GM12878 (cell line): ENCODE results near the gene SCN5A. TPM values are rescaled to one million over a fixed set of nuclear protein-coding genes. Genes with fewer than 3 reads are reported as not detected.

Source experiments
- ATAC-seq: fragments of 200-7000 bp; cut with Tn5 transposase; 3 replicates; pipeline ENCODE4 v1.9.1; 2020; ENCODE audit warnings: mild to moderate bottlenecking, moderate library complexity
- BruUV-seq: library from RNA; stranded (reverse); fragments of 400-500 nt; replicated peaks from 2 replicates; lab custom pipeline; 2021; lab: Mats Ljungman, UMichigan
- CTCF ChIA-PET: fragments of 300-600 bp; sonication (Branson Sonifier 250); formaldehyde crosslinking; extraction: SDS; loops from one replicate; lab custom pipeline; 2021; ENCODE audit warnings: inconsistent platforms; lab: Yijun Ruan, JAX
- POLR2A ChIA-PET: fragments of 350-600 bp; formaldehyde crosslinking; extraction: SDS; loops from one replicate; lab custom pipeline; 2021; ENCODE audit warnings: inconsistent platforms; lab: Charles Lee
- RAD21 ChIA-PET: fragments of 300-600 bp; sonication (Branson Sonifier 250); formaldehyde crosslinking; loops from one replicate; lab custom pipeline; 2023; ENCODE audit warnings: antibody characterized with exemption; ENCODE audit not compliant: unreplicated experiment; lab: Charles Lee
- SMC1A ChIA-PET: fragments of 300-600 bp; sonication (Branson Sonifier 250); formaldehyde crosslinking; loops from one replicate; lab custom pipeline; 2023; ENCODE audit not compliant: unreplicated experiment, uncharacterized antibody; lab: Charles Lee
- DNase-seq: peaks from one replicate; pipeline ENCODE4 v3.0.0-alpha.2; 2011; ENCODE audit warnings: low read depth, low spot score
- FAIRE-seq: peaks from 3 replicates; lab custom pipeline; 2011; peaks lifted over from hg19 to GRCh38; lab: Jason Lieb, UNC
- H2AFZ ChIP-seq: 2 replicates; pipeline ENCODE4 v1.6.0; 2011; ENCODE audit warnings: low read depth, low read length, control low read depth; ENCODE audit not compliant: control insufficient read depth
- H3K27ac ChIP-seq: 2 replicates; pipeline ENCODE4 v1.5.1; 2011; ENCODE audit warnings: control low read depth; ENCODE audit not compliant: control insufficient read depth, insufficient read depth
- H3K27me3 ChIP-seq, 2 experiments: replicated peaks in 1 of 2; 2 replicates each; pipeline versions ENCODE4 v1.6.0 to v1.6.1; 2011; ENCODE audit warnings: low read length in 1 of 2; ENCODE audit not compliant: control insufficient read depth in 2 of 2, insufficient read depth in 2 of 2
- H3K36me3 ChIP-seq, 2 experiments: 2 replicates each; pipeline ENCODE4 v1.5.1; 2011; ENCODE audit warnings: low read length in 1 of 2; ENCODE audit not compliant: control insufficient read depth in 2 of 2, insufficient read depth in 2 of 2
- H3K4me1 ChIP-seq: 2 replicates; pipeline ENCODE4 v1.6.1; 2011; ENCODE audit warnings: mild to moderate bottlenecking, low read length, moderate library complexity, mixed read lengths; ENCODE audit not compliant: control insufficient read depth, insufficient read depth
- H3K4me2 ChIP-seq: 2 replicates; pipeline ENCODE4 v1.6.0; 2011; ENCODE audit warnings: control low read depth; ENCODE audit not compliant: control insufficient read depth, insufficient read depth
- H3K4me3 ChIP-seq: fragments of 200-600 bp; sonication (generic); 2 replicates; pipeline ENCODE4 v1.5.1; 2016
- H3K79me2 ChIP-seq: 2 replicates; pipeline ENCODE4 v1.6.0; 2011; ENCODE audit warnings: low read length; ENCODE audit not compliant: control insufficient read depth, insufficient read depth
- H3K9ac ChIP-seq: 2 replicates; pipeline ENCODE4 v1.8.0; 2011; ENCODE audit warnings: low read length, control low read depth, mixed read lengths; ENCODE audit not compliant: control insufficient read depth, insufficient read depth
- H3K9me3 ChIP-seq: replicated peaks from 3 replicates; pipeline ENCODE4 v1.5.1; 2011; ENCODE audit warnings: mild to moderate bottlenecking, low read length; ENCODE audit not compliant: control insufficient read depth, insufficient read depth
- H4K20me1 ChIP-seq: 2 replicates; pipeline ENCODE4 v1.6.0; 2011; ENCODE audit not compliant: control insufficient read depth, insufficient read depth
- CHD1 ChIP-seq: IDR thresholded peaks from 2 replicates; pipeline ENCODE4 v1.6.1; 2012; ENCODE audit warnings: low read depth, low read length, improper control_type of control experiment
- HDGF ChIP-seq: fragments of 450-650 bp; IDR thresholded peaks from 2 replicates; pipeline ENCODE4 v1.6.1; 2016; ENCODE audit warnings: antibody characterized with exemption
- PML ChIP-seq: IDR thresholded peaks from 2 replicates; pipeline ENCODE4 v1.6.1; 2012; ENCODE audit warnings: low read length, inconsistent platforms
- SMAD5 ChIP-seq: IDR thresholded peaks from 2 replicates; pipeline ENCODE4 v1.6.1; 2016; ENCODE audit warnings: antibody characterized with exemption, low read depth
- SMC3 ChIP-seq: IDR thresholded peaks from 2 replicates; pipeline ENCODE4 v1.6.1; 2011; ENCODE audit warnings: low read length, improper control_type of control experiment, borderline replicate concordance
- TARDBP ChIP-seq: IDR thresholded peaks from 2 replicates; pipeline ENCODE4 v1.6.1; 2016; ENCODE audit warnings: borderline replicate concordance
- WRNIP1 ChIP-seq: IDR thresholded peaks from 2 replicates; pipeline ENCODE4 v1.6.1; 2011; ENCODE audit warnings: low read depth, low read length, improper control_type of control experiment, borderline replicate concordance
- ZNF217 ChIP-seq: fragments of 450-650 bp; IDR thresholded peaks from 2 replicates; pipeline ENCODE4 v1.6.1; 2017; ENCODE audit warnings: antibody characterized with exemption, mild to moderate bottlenecking
- ZNF274 ChIP-seq: IDR thresholded peaks from one replicate; pipeline ENCODE4 v1.8.0; 2011; ENCODE audit not compliant: insufficient read length, insufficient read depth
- ZZZ3 ChIP-seq: IDR thresholded peaks from 2 replicates; pipeline ENCODE4 v1.6.1; 2011; ENCODE audit warnings: low read depth; ENCODE audit not compliant: control insufficient read depth, insufficient read length
- WGBS: methylation state at CpG from one replicate; pipeline ENCODE4 v1.1.6; 2016; ENCODE audit warnings: low lambda C conversion rate; ENCODE audit not compliant: insufficient replicate concordance, insufficient coverage; ENCODE audit errors: missing lambda C conversion rate; 5-methylcytosine and 5-hydroxymethylcytosine counted together
- in situ Hi-C: fragments of 300-500 bp; cut with MboI; formaldehyde crosslinking; loops from 9 replicates; pipeline ENCODE4 v1.14.3; 2018; ENCODE audit warnings: mixed read lengths
- intact Hi-C: fragments of 100-400 bp; cut with micrococcal nuclease; formaldehyde crosslinking; loops from one replicate; pipeline ENCODE4 v1.14.2; 2022; ENCODE audit not compliant: unreplicated experiment
- polyA plus RNA-seq, 11 experiments: library from polyadenylated mRNA; depleted of rRNA in 4 of 11; unstranded in 6 of 11; stranded (reverse) in 5 of 11; fragments of >200 nt; fragmentation: Nextera tagmentation in 4 of 11; fragmentation: Illumina TruSeq in 1 of 11; extraction: Ambion mirVana in 4 of 11; extraction: Trizol in 1 of 11; gene quantifications; 1 replicate in 1 of 11; 2 replicates in 10 of 11; pipeline versions ENCODE4 v1.2.1 to v1.2.3, GENCODE V29; 2011 to 2016; ENCODE audit warnings: inconsistent platforms in 2 of 11, missing spikeins in 2 of 11, low read depth in 1 of 11
- total RNA-seq, 4 experiments: library from RNA; depleted of rRNA in 3 of 4; stranded (reverse); fragments of >200 nt in 3 of 4; fragmentation: Illumina TruSeq in 1 of 4; extraction: Trizol in 1 of 4; gene quantifications; 2 replicates each; pipeline versions ENCODE4 v1.2.1 to v1.2.3, GENCODE V29; 2013 to 2021
- TF ChIP-seq, protein P1 (sequence below): IDR thresholded peaks from 2 replicates; pipeline ENCODE4 v1.6.1; 2012; ENCODE audit warnings: low read depth, low read length, improper control_type of control experiment
- TF ChIP-seq, protein P2 (sequence below): fragments of 450-650 bp; formaldehyde crosslinking; IDR thresholded peaks from 2 replicates; pipeline ENCODE4 v1.4.0; 2022; ENCODE audit warnings: mild to moderate bottlenecking, moderate library complexity
- TF ChIP-seq, protein P3 (sequence below): fragments of 450-650 bp; IDR thresholded peaks from 2 replicates; pipeline ENCODE4 v1.6.1; 2017; ENCODE audit warnings: borderline replicate concordance
- TF ChIP-seq, protein P4 (sequence below): fragments of 450-650 bp; IDR thresholded peaks from 2 replicates; pipeline ENCODE4 v1.6.1; 2018; ENCODE audit warnings: borderline replicate concordance, mild to moderate bottlenecking; ENCODE audit not compliant: partially characterized antibody

The SCN5A gene
- total and polyA plus RNA-seq, 10 of the 15 experiments (the other 5 are each of a cell fraction or from before 2014, with no cell fraction given), result not detected

DNA sequence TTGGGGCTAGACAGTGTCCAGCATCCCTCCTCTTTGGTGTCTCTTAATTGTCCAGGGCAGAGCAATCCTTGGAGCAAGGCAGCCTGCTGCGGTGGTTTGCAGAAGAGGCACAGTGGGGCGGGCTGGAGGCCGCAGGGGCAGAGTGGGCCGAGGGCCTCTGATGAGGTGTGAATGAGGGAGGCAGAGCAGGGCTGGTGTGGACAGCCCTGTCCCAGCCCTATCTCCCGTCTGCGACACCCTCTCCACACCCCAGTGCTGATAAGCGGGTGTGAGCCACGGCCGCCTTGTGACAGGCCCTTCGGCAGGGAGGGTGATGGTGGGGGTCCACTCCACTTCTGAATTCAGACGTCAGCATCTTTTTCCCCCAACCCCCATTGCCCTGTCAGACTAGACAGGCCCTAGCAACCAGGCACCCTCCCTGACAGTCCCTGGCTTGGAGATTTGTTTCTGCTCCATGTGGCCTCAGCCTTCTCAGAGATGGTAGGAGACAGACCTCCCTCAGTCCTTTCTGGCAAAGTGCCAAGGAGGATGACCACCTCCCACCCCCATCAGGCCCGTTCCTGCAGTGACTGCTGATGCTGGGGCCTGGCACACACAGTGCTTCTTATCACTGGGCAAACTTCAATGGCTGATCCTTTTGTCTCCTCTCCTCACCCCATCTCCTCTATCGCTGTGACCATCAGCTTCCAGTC, 116.1 kb downstream of the SCN5A start:
- Histone ChIP-seq H3K36me3 (no peaks in the 10 kb centered on the region; a peak in 2 of 4 replicates), H3K27me3 (no peaks in the 10 kb centered on the region), H3K4me1 (no peaks in the 10 kb centered on the region), H3K4me3 (no peak overlapping the region), H4K20me1 (no peaks in the 10 kb centered on the region), H3K9me3 (no peaks in the 10 kb centered on the region)
- ATAC-seq, result no peak
- POLR2A ChIA-PET, result no interaction called here
- no peak for FAIRE-seq
- BruUV-seq, result no TSS peak
- intact Hi-C loops, result no loop called here
- DNase-seq, result no peak
- TF ChIP-seq CHD1 (no peak), WRNIP1 (no peak), SMC3 (no peak), HDGF (no peak), ZZZ3 (no peak), PML (no peak), ZNF217 (no peak), TARDBP (no peak), ZNF274 (no peak), SMAD5 (no peak)
- TF ChIP-seq, protein P1, sequence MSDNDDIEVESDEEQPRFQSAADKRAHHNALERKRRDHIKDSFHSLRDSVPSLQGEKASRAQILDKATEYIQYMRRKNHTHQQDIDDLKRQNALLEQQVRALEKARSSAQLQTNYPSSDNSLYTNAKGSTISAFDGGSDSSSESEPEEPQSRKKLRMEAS, result no peak
- TF ChIP-seq, protein P2, sequence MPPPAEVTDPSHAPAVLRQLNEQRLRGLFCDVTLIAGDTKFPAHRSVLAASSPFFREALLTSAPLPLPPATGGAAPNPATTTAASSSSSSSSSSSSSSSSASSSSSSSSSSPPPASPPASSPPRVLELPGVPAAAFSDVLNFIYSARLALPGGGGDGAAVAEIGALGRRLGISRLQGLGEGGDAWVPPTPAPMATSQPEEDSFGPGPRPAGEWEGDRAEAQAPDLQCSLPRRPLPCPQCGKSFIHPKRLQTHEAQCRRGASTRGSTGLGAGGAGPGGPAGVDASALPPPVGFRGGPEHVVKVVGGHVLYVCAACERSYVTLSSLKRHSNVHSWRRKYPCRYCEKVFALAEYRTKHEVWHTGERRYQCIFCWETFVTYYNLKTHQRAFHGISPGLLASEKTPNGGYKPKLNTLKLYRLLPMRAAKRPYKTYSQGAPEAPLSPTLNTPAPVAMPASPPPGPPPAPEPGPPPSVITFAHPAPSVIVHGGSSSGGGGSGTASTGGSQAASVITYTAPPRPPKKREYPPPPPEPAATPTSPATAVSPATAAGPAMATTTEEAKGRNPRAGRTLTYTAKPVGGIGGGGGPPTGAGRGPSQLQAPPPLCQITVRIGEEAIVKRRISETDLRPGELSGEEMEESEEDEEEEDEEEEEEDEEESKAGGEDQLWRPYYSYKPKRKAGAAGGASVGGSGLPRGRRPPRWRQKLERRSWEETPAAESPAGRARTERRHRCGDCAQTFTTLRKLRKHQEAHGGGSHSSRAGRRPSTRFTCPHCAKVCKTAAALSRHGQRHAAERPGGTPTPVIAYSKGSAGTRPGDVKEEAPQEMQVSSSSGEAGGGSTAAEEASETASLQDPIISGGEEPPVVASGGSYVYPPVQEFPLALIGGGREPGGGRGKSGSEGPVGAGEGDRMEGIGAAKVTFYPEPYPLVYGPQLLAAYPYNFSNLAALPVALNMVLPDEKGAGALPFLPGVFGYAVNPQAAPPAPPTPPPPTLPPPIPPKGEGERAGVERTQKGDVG, result no peak
- TF ChIP-seq, protein P3, sequence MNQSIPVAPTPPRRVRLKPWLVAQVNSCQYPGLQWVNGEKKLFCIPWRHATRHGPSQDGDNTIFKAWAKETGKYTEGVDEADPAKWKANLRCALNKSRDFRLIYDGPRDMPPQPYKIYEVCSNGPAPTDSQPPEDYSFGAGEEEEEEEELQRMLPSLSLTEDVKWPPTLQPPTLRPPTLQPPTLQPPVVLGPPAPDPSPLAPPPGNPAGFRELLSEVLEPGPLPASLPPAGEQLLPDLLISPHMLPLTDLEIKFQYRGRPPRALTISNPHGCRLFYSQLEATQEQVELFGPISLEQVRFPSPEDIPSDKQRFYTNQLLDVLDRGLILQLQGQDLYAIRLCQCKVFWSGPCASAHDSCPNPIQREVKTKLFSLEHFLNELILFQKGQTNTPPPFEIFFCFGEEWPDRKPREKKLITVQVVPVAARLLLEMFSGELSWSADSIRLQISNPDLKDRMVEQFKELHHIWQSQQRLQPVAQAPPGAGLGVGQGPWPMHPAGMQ, result no peak
- TF ChIP-seq, protein P4, sequence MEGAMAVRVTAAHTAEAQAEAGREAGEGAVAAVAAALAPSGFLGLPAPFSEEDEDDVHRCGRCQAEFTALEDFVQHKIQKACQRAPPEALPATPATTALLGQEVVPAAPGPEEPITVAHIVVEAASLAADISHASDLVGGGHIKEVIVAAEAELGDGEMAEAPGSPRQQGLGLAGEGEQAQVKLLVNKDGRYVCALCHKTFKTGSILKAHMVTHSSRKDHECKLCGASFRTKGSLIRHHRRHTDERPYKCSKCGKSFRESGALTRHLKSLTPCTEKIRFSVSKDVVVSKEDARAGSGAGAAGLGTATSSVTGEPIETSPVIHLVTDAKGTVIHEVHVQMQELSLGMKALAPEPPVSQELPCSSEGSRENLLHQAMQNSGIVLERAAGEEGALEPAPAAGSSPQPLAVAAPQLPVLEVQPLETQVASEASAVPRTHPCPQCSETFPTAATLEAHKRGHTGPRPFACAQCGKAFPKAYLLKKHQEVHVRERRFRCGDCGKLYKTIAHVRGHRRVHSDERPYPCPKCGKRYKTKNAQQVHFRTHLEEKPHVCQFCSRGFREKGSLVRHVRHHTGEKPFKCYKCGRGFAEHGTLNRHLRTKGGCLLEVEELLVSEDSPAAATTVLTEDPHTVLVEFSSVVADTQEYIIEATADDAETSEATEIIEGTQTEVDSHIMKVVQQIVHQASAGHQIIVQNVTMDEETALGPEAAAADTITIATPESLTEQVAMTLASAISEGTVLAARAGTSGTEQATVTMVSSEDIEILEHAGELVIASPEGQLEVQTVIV, result no peak
- TF ChIP-seq, all 136 proteins: peak for 0
- H3K4me2 ChIP-seq, result no peak overlapping the region
- H3K79me2 ChIP-seq, result no peaks in the 10 kb centered on the region
- H2AFZ ChIP-seq, result no peak overlapping the region
- WGBS, result 97% methylated on average over 13 of the region's 13 CpGs
- ChIA-PET SMC1A (no interaction called here), RAD21 (interaction anchor here (0.8 kb wide), 1 partner anchor 499 kb away, joined by 3 read pairs; no protein-coding TSS in a partner anchor), CTCF (interaction anchor here (0.5 to 2.9 kb wide), 4 partner anchors 12 to 586 kb away, joined by 3 to 12 read pairs (median 5); no protein-coding TSS in a partner anchor)
- H3K9ac ChIP-seq, result no peak overlapping the region
- no peak overlapping the region for H3K27ac ChIP-seq
- in situ Hi-C loops, result no loop called here
